Measurements from ENCODE around the gene HOXA13. TPM values are rescaled to one million over a fixed set of nuclear protein-coding genes. Genes with fewer than 3 reads are reported as not detected.

Gene HOXA13
- total RNA-seq, 1 experiment from 2014 or later = not detected

DNA sequence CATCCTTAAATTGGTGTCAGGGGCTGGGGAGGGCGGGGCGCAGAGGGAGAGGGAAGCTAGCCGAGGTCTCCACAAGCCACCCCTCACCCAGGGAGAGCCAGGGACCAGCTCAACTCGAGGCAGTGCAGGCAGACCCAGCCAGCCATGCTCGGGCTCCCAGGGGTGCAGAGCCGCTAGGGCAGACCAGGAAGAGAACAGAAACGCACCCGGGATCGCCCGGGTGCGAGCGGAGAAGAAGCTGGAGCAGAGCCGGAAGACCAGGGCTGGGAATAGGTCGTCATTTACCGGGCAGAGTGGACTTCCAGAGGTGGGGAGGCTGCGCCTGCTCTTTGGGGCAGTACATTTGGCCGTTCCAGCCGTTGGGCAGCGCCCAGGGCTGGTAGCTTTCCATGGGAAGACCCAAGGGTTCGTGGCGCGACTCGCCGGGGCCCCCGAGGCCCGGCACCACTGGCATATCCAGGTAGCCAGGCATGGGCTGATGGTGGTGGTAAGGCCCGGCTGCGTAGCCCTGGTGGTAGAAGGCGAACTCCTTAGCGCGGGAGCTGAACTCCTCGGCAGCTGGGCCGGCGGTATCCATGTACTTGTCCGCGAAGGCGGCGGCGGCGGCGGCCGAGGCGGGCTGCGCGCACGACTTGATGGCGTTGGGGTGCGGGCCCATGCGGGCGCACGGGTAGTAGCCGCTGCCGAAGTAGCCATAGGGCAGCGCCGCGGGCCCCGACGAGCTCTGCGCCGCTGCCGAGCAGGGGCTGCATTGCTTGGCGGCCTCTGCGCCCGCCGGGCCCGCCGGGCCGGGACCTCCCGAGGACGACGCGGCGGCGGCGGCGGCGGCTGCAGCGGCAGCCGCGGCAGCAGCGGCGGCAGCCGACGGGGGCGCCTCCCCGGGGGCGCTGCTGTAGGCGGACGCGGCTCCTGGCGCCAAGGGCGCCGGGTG, 755 bp downstream of the HOXA13 start:
- no peak for DNase-seq (ENCODE audit: unreplicated experiment)
- Mint-ChIP-seq H3K36me3 (ENCODE audit: insufficient read depth, unreplicated experiment) (no peaks in the 10 kb centered on the region), H3K9me3 (ENCODE audit: unreplicated experiment) (no peaks in the 10 kb centered on the region), H3K4me3 (ENCODE audit: unreplicated experiment) (peak overlapping the region; percentile 64), H3K4me1 (ENCODE audit: insufficient read depth, unreplicated experiment) (no peaks in the 10 kb centered on the region), H3K27me3 (ENCODE audit: insufficient read depth, unreplicated experiment) (peaks cover 75% of the 10 kb centered on the region), H3K27ac (ENCODE audit: low read depth, unreplicated experiment) (no peak overlapping the region)
- ChIA-PET POLR2A (interaction anchor here (0.5 to 0.7 kb wide), 2 partner anchors 375 to 825 kb away, joined by 3 read pairs; no protein-coding TSS in a partner anchor), CTCF (interaction anchor here (0.5 to 1.4 kb wide), 13 partner anchors 9 to 1265 kb away, joined by 3 to 4 read pairs (median 3); no protein-coding TSS in a partner anchor)
- TF ChIP-seq, protein P1, sequence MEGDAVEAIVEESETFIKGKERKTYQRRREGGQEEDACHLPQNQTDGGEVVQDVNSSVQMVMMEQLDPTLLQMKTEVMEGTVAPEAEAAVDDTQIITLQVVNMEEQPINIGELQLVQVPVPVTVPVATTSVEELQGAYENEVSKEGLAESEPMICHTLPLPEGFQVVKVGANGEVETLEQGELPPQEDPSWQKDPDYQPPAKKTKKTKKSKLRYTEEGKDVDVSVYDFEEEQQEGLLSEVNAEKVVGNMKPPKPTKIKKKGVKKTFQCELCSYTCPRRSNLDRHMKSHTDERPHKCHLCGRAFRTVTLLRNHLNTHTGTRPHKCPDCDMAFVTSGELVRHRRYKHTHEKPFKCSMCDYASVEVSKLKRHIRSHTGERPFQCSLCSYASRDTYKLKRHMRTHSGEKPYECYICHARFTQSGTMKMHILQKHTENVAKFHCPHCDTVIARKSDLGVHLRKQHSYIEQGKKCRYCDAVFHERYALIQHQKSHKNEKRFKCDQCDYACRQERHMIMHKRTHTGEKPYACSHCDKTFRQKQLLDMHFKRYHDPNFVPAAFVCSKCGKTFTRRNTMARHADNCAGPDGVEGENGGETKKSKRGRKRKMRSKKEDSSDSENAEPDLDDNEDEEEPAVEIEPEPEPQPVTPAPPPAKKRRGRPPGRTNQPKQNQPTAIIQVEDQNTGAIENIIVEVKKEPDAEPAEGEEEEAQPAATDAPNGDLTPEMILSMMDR (IDR thresholded peaks at IDR 0.05; ENCODE audit: unreplicated experiment) = no peak
- intact Hi-C loops (cut with micrococcal nuclease) = loop anchor here (5.0 to 10.0 kb wide), 2 partner anchors 878 to 1726 kb away; no protein-coding TSS in a partner anchor
- no TSS peak for BruUV-seq (replicated peaks)

DNA sequence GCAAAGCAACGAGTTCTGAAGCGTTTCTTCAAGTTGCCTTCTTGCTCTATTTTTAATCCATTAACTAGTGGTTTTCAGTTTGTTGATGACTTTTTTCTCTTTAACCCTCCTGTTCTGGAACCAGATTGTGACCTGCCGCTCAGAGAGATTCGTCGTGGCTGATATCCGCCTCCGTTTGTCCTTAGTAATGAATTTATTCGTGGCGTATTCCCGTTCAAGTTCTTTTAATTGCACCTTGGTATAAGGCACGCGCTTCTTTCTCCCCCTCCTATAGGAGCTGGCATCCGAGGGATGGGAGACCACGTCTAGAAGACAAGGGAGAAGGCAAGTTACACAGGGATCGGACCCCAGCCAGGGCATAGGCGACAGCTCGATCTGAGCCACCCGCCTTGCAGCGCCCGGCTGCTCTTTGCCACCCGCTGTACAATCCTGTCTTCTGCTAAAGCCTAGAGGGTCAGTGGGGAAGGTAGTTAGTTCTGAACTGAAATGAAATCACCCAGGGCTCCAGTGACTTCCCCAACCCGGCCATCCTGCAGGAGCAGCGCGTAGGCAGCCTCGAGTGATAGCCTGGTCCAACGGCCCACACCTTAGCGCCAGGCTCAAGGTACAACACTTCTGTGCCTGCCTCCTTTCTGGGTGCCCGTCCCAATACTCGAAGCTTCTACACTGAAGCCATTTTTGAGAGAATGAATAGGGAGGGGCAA, 1.6 kb downstream of the HOXA13 start:
- intact Hi-C loops (cut with micrococcal nuclease) = loop anchor here (5.0 to 10.0 kb wide), 2 partner anchors 879 to 1727 kb away; no protein-coding TSS in a partner anchor
- Mint-ChIP-seq H3K27me3 (ENCODE audit: insufficient read depth, unreplicated experiment) (peaks cover 75% of the 10 kb centered on the region), H3K9me3 (ENCODE audit: unreplicated experiment) (no peaks in the 10 kb centered on the region)

DNA sequence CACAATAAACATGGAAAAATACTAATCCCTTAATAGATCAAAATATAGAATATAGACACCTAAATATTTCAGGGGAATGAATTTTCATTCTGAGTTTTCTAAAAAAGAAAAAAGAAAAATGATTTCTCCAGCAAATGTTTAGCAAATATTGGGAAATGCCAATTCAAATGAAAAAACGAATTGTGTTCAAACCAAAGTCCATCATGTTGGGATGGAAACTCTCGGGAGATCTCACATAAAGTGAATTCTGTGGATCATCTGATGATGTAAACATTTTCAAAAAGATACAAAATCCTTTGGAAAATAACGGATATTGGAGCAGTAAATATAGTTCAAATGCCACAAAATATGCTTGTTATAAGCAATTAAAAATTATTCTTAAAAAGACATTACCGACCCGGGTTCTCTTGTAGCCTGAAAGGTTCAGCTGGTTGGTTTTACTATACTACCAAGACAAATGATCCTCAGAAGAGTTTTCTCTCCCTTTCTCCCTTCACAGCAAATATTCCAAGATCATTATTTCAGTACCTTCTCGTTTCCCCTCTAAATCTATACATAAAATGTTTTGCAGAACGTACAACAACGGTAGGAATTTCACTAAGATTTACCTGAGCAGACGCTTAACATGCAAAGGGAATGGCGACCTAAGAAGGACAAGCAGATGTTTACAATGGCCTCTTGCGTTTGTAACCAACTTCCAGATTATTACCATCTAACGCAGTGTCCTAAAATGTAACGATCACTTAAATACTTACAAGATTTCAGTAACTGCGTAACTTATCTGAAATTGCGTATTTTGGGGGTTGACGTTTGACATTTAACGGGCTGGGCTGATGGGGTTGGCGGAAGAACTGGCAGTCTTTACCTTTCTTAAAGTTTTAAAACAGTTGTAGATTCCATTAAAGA, 2.5 kb downstream of the HOXA13 start:
- no peak overlapping the region for H3K27ac Mint-ChIP-seq (ENCODE audit: low read depth, unreplicated experiment)
- TF ChIP-seq, protein P1 (IDR thresholded peaks at IDR 0.05; ENCODE audit: unreplicated experiment) = no peak
- POLR2A ChIA-PET = no interaction called here
- no TSS peak for BruUV-seq (replicated peaks)
- DNase-seq (ENCODE audit: unreplicated experiment) = no peak
- CTCF ChIA-PET = interaction anchor here (0.7 to 1.4 kb wide), 2 partner anchors 11 to 89 kb away, joined by 3 to 4 read pairs; no protein-coding TSS in a partner anchor
- no peaks in the 10 kb centered on the region for H3K9me3 Mint-ChIP-seq (ENCODE audit: unreplicated experiment)
- H3K4me1 Mint-ChIP-seq (ENCODE audit: insufficient read depth, unreplicated experiment) = no peaks in the 10 kb centered on the region
- intact Hi-C loops (cut with micrococcal nuclease) = loop anchor here (5.0 to 10.0 kb wide), 2 partner anchors 880 to 1727 kb away; no protein-coding TSS in a partner anchor
- no peak overlapping the region for H3K4me3 Mint-ChIP-seq (ENCODE audit: unreplicated experiment)
- no peaks in the 10 kb centered on the region for H3K36me3 Mint-ChIP-seq (ENCODE audit: insufficient read depth, unreplicated experiment)
- H3K27me3 Mint-ChIP-seq (ENCODE audit: insufficient read depth, unreplicated experiment) = peaks cover 66% of the 10 kb centered on the region

More for the DNA sequence above, 1.6 kb downstream of the HOXA13 start:
- ChIA-PET CTCF (interaction anchor here (0.5 to 1.4 kb wide), 10 partner anchors 10 to 1266 kb away, joined by 3 to 4 read pairs (median 4); no protein-coding TSS in a partner anchor), POLR2A (interaction anchor here (0.7 kb wide), 1 partner anchor 826 kb away, joined by 3 read pairs; no protein-coding TSS in a partner anchor)
- no peaks in the 10 kb centered on the region for H3K4me1 Mint-ChIP-seq (ENCODE audit: insufficient read depth, unreplicated experiment)
- peak overlapping the region; percentile 62 for H3K4me3 Mint-ChIP-seq (ENCODE audit: unreplicated experiment)
- BruUV-seq (replicated peaks) = no TSS peak
- no peak overlapping the region for H3K27ac Mint-ChIP-seq (ENCODE audit: low read depth, unreplicated experiment)
- no peak for DNase-seq (ENCODE audit: unreplicated experiment)
- TF ChIP-seq, protein P1 (IDR thresholded peaks at IDR 0.05; ENCODE audit: unreplicated experiment) = no peak
- H3K36me3 Mint-ChIP-seq (ENCODE audit: insufficient read depth, unreplicated experiment) = no peaks in the 10 kb centered on the region

Measured in MCF 10A (cell line).